ENCODE results near the gene GREB1.

GREB1 gene

DNA sequence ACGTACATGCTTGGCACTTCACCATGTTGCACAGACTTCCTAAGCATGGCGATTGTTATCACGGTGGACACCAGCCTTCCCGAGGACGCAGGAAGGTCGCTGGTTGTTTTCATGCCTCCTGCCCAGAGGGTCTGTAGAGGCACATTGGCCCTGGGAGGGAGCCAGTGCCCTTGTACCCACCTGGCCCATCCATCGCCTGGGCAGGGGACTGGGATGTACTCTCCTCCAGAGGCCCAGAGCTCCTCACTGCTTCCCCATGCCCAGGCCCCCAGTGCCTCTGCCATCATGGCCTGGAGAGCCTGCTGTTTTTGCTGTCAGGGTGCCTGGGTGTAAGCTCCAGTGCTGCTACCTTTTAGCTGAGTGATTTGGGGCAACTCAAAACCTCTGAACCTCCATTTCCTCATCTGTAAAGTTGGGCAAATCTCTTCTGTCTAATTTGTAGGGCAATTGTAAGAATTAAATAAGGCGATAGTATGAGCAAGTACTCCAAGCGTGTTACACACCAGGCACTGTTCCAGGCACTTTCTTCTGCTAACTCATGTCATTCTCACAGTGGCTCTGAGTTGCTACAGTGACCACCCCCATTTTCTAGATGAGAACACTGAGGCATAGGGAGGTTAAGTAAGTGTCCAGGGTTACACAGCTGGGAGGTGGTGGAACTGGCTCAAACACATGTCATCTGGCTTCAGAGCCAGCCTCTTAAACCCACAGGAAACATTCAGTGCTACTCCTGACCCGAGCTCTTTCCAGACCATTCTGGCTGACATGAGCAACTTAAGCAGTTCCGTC is 45.3 kb downstream of the GREB1 start:
- Mint-ChIP-seq H3K9me3 (no peaks in the 10 kb centered on the region), H3K27ac (no peak overlapping the region)
- DNase-seq: no peak

DNA sequence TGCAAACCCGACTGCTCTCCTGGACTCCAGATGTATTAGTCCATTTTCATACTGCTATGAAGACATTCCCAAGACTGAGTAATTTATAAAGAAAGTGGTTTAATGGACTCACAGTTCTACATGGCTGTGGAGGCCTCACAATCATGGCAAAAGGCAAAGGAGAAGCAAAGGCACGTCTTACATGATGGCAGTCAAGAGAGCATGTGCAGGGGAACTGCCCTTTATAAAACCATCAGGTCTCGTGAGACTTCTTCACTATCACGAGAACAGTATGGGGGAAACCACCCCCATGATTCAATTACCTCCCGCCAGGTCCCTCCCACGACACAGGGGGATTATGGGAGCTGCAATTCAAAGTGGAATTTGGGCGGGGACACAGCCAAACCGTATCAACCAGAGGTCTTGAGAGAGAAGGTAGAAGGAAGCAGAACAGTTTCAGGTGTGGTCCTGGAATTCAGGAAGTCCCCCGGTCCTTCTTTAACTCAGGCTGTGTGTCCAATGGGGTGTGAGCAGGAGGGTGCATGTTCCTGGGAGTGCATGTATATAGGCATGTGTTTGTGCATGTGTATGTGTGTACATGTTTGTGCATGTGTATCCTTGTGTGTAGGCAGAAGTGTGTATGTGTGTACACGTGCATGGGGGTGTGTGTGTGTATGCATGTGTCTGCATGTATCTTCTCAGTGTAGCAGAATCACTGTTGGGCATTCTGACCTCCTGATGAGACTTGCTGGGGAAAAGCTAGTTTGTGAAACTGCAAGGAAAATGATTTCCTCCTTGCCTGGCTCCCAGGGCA is 46.2 kb downstream of the GREB1 start:
- Mint-ChIP-seq H3K27me3 (peaks cover 1 to 35% of the 10 kb centered on the region in 2 donors), H3K27ac (no peak overlapping the region), H3K9me3 (no peaks in the 10 kb centered on the region), H3K4me1 (ENCODE audit: low read depth in 2 of 2) (peaks cover 0 to 3% of the 10 kb centered on the region in 2 donors), H3K36me3 (ENCODE audit: insufficient read depth) (no peaks in the 10 kb centered on the region), H3K4me3 (no peak overlapping the region)
- DNase-seq (no peak), ATAC-seq (replicated peaks) (no peak)

More for the DNA sequence above, 45.3 kb downstream of the GREB1 start:
- peaks cover 0 to 2% of the 10 kb centered on the region in 2 donors for H3K4me1 Mint-ChIP-seq (ENCODE audit: low read depth in 2 of 2)
- no peaks in the 10 kb centered on the region for H3K36me3 Mint-ChIP-seq (ENCODE audit: insufficient read depth)
- peaks cover 0 to 30% of the 10 kb centered on the region in 2 donors for H3K27me3 Mint-ChIP-seq
- H3K4me3 Mint-ChIP-seq: no peak overlapping the region
- ATAC-seq (replicated peaks): no peak

DNA sequence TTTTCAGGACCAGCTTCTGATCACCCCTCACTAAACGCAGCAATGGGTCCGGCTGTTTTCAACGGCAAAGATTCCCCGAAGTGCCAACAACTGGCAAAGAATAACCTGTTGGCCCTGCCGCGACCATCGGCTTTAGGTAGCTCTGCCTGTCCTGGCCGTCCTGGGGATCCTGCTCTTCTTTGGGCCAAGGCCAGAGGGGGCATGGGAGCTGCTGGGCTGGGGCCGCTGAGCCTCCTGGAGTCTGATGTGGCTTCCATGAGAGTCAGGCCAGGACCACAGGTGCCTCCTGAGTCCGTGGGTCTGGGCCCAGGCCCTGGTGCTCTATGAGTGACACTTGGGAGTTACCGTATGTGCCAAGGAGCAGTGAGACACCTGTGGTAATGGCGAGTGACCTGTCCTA is 46.9 kb downstream of the GREB1 start:
- no peak overlapping the region for H3K27ac Mint-ChIP-seq
- ATAC-seq (replicated peaks) (no peak), DNase-seq (no peak)
- no peak overlapping the region for H3K4me3 Mint-ChIP-seq
- H3K36me3 Mint-ChIP-seq (ENCODE audit: insufficient read depth): no peaks in the 10 kb centered on the region
- no peaks in the 10 kb centered on the region for H3K9me3 Mint-ChIP-seq
- peaks cover 0 to 3% of the 10 kb centered on the region in 2 donors for H3K4me1 Mint-ChIP-seq (ENCODE audit: low read depth in 2 of 2)
- H3K27me3 Mint-ChIP-seq: peaks cover 7 to 42% of the 10 kb centered on the region in 2 donors

DNA sequence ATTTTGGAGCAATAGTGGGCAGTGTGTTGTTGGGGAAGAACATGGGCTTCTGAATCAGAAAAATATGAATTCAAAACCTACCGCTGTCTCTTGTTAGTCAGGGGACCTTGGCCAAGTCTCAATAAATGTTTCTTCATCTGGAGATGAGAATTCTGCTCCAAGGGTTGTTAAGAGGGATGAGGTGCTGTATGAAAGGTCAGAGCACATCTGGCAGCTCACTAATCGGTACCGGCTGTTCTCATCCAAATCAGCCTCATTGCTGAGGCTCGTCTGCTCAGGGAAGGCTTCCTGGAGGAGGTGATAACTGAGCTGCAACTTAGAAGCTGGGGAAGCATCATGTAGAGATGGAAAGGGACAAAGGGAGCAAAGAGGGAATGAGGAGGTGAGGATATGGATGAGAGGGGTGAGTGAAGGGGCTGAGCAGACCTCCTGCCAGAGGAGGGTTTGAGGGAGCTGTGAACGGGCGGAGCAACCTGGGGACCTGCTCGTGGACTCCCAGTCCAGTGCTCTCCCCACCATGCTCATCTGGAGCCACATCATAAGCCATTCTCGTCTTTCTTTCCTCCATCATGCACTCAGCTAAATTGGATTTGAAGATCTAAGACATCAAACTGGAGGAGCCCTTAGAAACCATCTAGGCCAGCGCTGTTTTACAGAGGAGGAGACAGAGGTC is 47.4 kb downstream of the GREB1 start:
- Mint-ChIP-seq H3K4me1 (ENCODE audit: low read depth in 2 of 2) (peaks cover 0 to 3% of the 10 kb centered on the region in 2 donors), H3K4me3 (no peak overlapping the region), H3K9me3 (no peaks in the 10 kb centered on the region), H3K27me3 (peaks cover 8 to 46% of the 10 kb centered on the region in 2 donors), H3K27ac (no peak overlapping the region), H3K36me3 (ENCODE audit: insufficient read depth) (no peaks in the 10 kb centered on the region)
- DNase-seq (no peak), ATAC-seq (replicated peaks) (no peak)

DNA sequence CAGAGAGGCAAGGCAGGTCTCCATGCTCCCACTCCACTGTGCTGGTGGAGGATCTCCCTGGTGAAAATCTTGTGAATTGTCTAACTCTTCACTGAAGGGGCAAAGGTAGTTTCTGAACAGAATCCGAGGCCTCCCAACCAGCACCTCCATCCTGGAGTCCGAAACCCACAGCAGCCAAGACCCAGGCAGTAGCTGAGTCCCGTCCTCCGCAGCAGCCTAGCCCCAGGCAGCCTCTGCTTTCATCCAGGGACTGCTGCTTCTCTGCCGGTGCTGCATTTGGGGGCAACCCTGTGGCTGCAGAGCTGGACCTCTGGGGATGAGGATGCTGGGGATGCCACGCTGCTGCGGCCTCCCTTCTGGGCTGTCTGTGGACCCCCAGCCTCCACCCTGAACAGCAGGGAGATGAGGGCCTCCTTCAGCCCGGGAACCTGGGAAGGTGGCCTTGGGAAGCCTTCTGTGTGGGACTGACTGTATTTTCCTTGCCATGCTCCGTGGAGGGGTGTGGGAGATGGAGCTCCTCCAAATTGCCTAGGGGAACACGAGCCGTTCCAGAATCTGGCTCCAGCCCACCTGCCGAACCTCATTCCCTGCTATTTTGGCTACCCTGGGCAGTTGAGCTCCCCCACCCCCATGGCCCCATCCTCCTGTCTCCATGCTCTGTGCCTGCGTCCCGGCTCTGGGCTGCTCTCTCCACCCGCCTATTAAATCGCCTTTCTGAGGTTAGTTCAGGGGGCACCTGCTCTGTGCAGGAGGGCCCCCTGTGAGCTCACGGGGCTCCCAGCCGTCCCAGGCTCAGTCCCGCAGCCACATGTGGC is 48.2 kb downstream of the GREB1 start:
- ATAC-seq (replicated peaks) (no peak), DNase-seq (no peak)
- Mint-ChIP-seq H3K4me3 (no peak overlapping the region), H3K27ac (no peak overlapping the region), H3K9me3 (no peaks in the 10 kb centered on the region), H3K27me3 (peaks cover 8 to 50% of the 10 kb centered on the region in 2 donors), H3K36me3 (ENCODE audit: insufficient read depth) (no peaks in the 10 kb centered on the region), H3K4me1 (ENCODE audit: low read depth in 2 of 2) (peaks cover 0 to 3% of the 10 kb centered on the region in 2 donors)

DNA sequence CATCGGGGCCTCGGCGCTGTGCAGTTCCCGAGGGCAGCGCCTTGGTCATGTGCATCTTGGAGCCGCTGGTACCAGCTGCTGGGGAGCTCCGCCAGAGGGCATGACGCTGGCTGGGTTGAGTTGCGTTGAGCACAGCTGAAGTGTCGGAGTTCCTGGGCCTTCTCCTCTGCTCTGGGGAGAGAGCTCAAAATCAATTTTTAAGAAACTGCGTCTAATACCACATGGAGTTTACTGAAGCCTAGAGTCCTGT is 48.7 kb downstream of the GREB1 start:
- no peaks in the 10 kb centered on the region for H3K9me3 Mint-ChIP-seq
- H3K4me3 Mint-ChIP-seq: no peak overlapping the region
- H3K4me1 Mint-ChIP-seq (ENCODE audit: low read depth in 2 of 2): peaks cover 0 to 3% of the 10 kb centered on the region in 2 donors
- H3K27me3 Mint-ChIP-seq: peaks cover 8 to 56% of the 10 kb centered on the region in 2 donors
- DNase-seq (no peak), ATAC-seq (replicated peaks) (no peak)
- H3K36me3 Mint-ChIP-seq (ENCODE audit: insufficient read depth): no peaks in the 10 kb centered on the region
- H3K27ac Mint-ChIP-seq: no peak overlapping the region

DNA sequence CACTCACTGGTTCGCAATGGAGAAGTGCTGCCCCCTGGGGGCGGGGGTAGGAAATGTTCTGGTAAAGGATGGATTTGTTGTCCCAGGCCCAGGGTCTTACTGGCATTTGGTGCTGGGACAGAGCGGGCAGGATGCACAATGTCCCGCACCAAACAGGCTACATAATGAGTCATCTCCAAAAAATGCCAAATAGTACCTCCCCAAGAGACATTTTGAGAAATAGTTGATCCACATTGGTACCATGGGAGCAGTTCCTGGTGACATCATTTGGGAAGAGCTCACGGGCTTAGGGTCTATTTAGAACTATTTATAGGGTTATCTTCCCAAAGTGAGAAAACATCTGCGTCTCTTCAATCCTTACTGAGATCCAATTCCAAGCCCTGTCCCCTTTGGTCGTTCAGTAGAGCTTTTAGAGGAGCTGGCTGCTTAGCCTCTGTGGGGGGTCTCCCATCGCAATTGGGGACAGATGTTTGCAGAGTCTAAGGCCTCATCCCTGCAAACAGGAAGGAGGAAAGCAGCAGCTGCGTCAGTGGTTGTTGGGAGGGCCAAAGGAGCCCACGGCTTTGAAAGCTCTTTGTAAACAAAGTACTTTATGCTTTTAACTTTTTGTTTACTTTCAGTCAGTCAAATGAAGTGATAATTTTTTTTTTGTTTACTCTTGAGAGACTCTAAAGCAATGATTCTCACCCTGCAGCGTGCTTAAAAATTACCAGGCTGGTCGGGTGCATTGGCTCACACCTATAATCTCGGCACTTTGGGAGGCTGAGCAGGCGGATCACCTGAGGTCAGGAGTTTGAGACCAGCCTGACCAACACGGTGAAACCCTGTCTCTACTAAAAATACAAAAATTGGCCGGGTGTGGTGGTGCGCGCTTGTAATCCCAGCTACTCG is 49.3 kb downstream of the GREB1 start:
- H3K4me1 Mint-ChIP-seq (ENCODE audit: low read depth in 2 of 2): peaks cover 0 to 3% of the 10 kb centered on the region in 2 donors
- H3K9me3 Mint-ChIP-seq: no peaks in the 10 kb centered on the region
- ATAC-seq (replicated peaks) (peak; percentile 36), DNase-seq (peak; percentile 40 to 49 (median 43))
- no peak overlapping the region for H3K27ac Mint-ChIP-seq
- no peak overlapping the region for H3K4me3 Mint-ChIP-seq
- peaks cover 8 to 56% of the 10 kb centered on the region in 2 donors for H3K27me3 Mint-ChIP-seq
- no peaks in the 10 kb centered on the region for H3K36me3 Mint-ChIP-seq (ENCODE audit: insufficient read depth)

DNA sequence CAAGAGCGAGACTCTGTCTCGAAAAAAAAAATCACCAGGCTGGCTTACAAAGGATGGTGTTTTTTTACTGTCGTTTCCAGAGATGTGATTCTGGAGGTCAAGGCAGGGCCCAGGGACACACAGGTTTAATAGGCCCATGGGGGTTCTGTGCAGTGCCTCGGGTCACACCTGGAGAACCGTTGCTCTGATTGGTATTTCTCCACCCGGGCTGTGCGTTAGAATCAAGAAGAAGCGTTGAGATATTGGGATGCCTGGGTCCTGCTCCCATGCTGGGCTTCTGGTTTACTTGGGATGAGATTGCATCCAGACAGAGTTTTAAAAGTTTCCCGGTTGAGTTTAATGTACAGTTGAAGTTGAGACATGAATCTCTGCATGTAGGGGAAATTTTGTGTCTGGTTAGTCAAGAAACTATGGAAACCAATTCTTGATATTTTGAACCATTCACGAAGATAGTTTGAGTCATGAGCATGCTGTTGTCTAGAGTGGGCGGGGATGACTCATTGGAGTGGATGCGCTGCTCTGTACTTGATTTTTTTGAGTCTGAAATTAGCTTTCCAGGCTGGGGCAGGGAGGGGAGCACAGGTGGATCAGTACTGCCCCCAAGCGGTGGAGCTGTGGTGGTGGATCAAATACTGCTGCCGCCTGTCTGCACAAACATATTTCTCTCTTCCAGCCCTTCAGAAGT is 50.1 kb downstream of the GREB1 start:
- no peaks in the 10 kb centered on the region for H3K36me3 Mint-ChIP-seq (ENCODE audit: insufficient read depth)
- H3K9me3 Mint-ChIP-seq: no peaks in the 10 kb centered on the region
- ATAC-seq (replicated peaks) (peak; percentile 64), DNase-seq (peak; percentile 15 to 28 (median 25))
- H3K27ac Mint-ChIP-seq: no peak overlapping the region
- H3K4me3 Mint-ChIP-seq: no peak overlapping the region
- peaks cover 0 to 3% of the 10 kb centered on the region in 2 donors for H3K4me1 Mint-ChIP-seq (ENCODE audit: low read depth in 2 of 2)
- H3K27me3 Mint-ChIP-seq: peaks cover 8 to 55% of the 10 kb centered on the region in 2 donors

DNA sequence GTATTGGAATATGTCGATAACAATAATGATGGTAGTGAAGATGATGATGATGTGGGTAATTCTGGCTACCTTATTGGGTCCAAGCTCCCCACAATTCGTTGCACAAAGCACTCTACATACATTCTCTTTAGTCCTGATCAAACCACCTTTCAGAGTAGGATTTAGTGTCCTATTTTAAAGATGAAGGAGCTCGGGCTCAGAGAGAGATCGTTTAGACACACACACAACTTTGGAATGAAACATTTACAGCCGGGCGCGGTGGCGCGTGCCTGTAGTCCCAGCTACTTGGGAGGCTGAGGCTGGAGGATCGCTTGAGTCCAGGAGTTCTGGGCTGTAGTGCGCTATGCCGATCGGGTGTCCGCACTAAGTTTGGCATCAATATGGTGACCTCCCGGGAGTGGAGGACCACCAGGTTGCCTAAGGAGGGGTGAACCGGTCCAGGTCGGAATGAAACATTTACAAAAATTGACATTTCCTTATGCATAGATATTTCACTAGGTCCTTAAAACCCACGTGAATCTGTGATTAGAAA is 50.7 kb downstream of the GREB1 start:
- H3K4me3 Mint-ChIP-seq: no peak overlapping the region
- ATAC-seq (replicated peaks): no peak
- no peak for DNase-seq
- peaks cover 0 to 3% of the 10 kb centered on the region in 2 donors for H3K4me1 Mint-ChIP-seq (ENCODE audit: low read depth in 2 of 2)
- H3K9me3 Mint-ChIP-seq: no peaks in the 10 kb centered on the region
- no peak overlapping the region for H3K27ac Mint-ChIP-seq
- peaks cover 8 to 49% of the 10 kb centered on the region in 2 donors for H3K27me3 Mint-ChIP-seq
- no peaks in the 10 kb centered on the region for H3K36me3 Mint-ChIP-seq (ENCODE audit: insufficient read depth)

DNA sequence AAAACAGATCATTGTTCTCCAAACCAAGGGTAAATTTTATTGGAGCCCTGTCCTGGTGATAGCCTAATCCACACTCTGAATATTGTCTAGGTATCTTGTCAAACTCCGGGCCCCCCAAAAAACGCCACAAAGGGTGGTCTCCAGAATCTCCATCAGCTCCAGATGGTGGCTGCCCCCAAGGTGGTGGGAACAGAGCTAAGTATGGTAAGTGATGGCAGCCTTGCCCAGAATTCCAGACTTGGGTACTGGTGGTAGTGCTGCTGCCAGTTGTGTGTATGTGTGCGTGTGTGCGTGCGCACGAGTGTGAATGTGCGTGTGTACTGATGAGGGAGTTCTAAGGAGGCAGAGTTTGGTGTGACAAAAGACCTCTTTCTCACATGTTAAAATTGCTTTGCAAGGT is 51.2 kb downstream of the GREB1 start:
- ATAC-seq (replicated peaks): no peak
- Mint-ChIP-seq H3K9me3 (no peaks in the 10 kb centered on the region), H3K27ac (no peak overlapping the region)

DNA sequence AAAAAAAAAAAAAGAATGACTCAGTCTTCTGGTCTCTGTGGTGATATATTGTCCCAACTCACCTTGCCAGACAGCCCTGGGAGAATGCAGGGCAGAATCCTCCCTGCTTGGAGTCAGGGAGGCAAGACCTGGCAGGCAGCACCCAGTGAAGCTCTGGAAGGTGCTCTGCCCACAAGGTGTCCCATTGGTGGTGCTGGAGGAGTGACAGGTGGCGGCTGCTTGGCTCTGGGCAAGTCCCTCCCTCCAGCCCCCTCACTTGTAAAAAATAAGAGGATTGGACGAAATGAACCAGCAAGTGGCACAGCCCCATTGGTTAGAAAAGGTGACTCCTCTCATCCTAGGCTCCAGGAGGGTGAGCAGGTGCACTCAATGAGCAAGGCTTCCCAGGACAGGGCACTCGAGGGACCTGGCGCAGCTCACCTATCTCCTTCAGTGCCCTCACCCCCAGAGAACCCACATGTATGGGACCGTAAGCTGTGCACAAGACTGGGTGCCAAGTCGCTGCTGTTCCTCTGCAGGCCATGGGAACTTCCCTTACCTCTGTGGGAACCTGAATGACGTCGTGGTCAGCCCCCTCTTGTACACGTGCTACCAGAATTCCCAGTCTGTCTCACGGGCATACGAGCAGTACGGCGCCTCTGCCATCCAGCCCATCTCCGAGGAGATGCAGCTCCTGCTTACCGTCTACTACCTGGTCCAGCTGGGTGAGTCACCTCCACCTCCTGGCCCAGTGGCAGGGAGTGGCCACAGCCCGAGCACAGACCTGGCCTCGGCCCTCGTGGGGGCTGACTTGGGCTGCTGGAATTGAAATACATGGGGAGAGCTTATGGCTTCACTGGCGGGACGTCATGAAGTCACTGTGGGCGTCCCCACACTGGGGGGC is 54.6 kb downstream of the GREB1 start:
- Mint-ChIP-seq H3K27me3 (peaks cover 8 to 35% of the 10 kb centered on the region in 2 donors), H3K4me1 (ENCODE audit: low read depth in 2 of 2) (peaks cover 0 to 3% of the 10 kb centered on the region in 2 donors), H3K4me3 (no peak overlapping the region), H3K36me3 (ENCODE audit: insufficient read depth) (no peaks in the 10 kb centered on the region), H3K27ac (no peak overlapping the region), H3K9me3 (no peaks in the 10 kb centered on the region)
- DNase-seq (no peak), ATAC-seq (replicated peaks) (no peak)

More for the DNA sequence above, 51.2 kb downstream of the GREB1 start:
- DNase-seq: no peak
- no peak overlapping the region for H3K4me3 Mint-ChIP-seq
- H3K4me1 Mint-ChIP-seq (ENCODE audit: low read depth in 2 of 2): peaks cover 0 to 3% of the 10 kb centered on the region in 2 donors
- H3K36me3 Mint-ChIP-seq (ENCODE audit: insufficient read depth): no peaks in the 10 kb centered on the region
- peaks cover 8 to 44% of the 10 kb centered on the region in 2 donors for H3K27me3 Mint-ChIP-seq

Data from effector memory CD8-positive, alpha-beta T cell (primary cell).